Liver (tissue), 9 donors: Measurements from ENCODE around the gene EFCAB11. TPM values are rescaled to one million over a fixed set of nuclear protein-coding genes. Genes with fewer than 3 reads are reported as not detected.

Source experiments
- DNase-seq: peaks from one replicate; pipeline ENCODE4 v3.0.0-alpha.2; 2017; ENCODE audit warnings: low spot score
- H3K27ac ChIP-seq, 2 donors: one replicate each; pipeline ENCODE4 v1.7.0; 2013; ENCODE audit warnings: inconsistent platforms in 2 of 2, low read length in 2 of 2, control low read depth in 1 of 2, low read depth in 1 of 2, mild to moderate bottlenecking in 1 of 2
- H3K27me3 ChIP-seq, 4 donors: one replicate each; pipeline versions ENCODE4 v1.6.1 to v1.7.0; 2013; ENCODE audit warnings: low read length in 3 of 4, inconsistent platforms in 1 of 4, mild to moderate bottlenecking in 1 of 4, moderate library complexity in 1 of 4; ENCODE audit not compliant: control insufficient read depth in 4 of 4, insufficient read depth in 4 of 4
- H3K36me3 ChIP-seq, 4 donors: one replicate each; pipeline versions ENCODE4 v1.6.1 to v1.7.0; 2013; ENCODE audit warnings: low read length in 3 of 4, mild to moderate bottlenecking in 3 of 4, low read depth in 1 of 4, moderate library complexity in 1 of 4; ENCODE audit not compliant: control insufficient read depth in 4 of 4, insufficient read depth in 3 of 4
- H3K4me1 ChIP-seq, 4 donors: one replicate each; pipeline versions ENCODE4 v1.6.1 to v1.7.0; 2013; ENCODE audit warnings: low read length in 3 of 4, mild to moderate bottlenecking in 3 of 4, moderate library complexity in 1 of 4; ENCODE audit not compliant: control insufficient read depth in 4 of 4, insufficient read depth in 4 of 4
- H3K4me3 ChIP-seq, 3 donors: one replicate each; pipeline versions ENCODE4 v1.6.1 to v1.7.0; 2013; ENCODE audit warnings: low read length in 3 of 3, control low read depth in 1 of 3, low read depth in 1 of 3, mild to moderate bottlenecking in 1 of 3
- H3K9ac ChIP-seq, 2 donors: one replicate each; pipeline ENCODE4 v1.7.0; 2013; ENCODE audit warnings: low read length in 2 of 2, mild to moderate bottlenecking in 2 of 2, moderate library complexity in 2 of 2, control low read depth in 1 of 2, low read depth in 1 of 2
- H3K9me3 ChIP-seq, 4 donors: one replicate each; pipeline versions ENCODE4 v1.6.1 to v1.7.0; 2013; ENCODE audit warnings: low read length in 3 of 4; ENCODE audit not compliant: control insufficient read depth in 4 of 4
- CTCF ChIP-seq: fragments of 150-350 bp; IDR thresholded peaks from 2 replicates; pipeline ENCODE4 v1.5.1; 2017; ENCODE audit warnings: improper control_type of control experiment, low read depth, low read length; ENCODE audit not compliant: missing input control
- EGR1 ChIP-seq, 2 donors: IDR thresholded peaks; 2 replicates each; pipeline ENCODE4 v1.6.1; 2016 to 2018; ENCODE audit warnings: antibody characterized with exemption in 2 of 2, low read depth in 2 of 2
- FOXA1 ChIP-seq: IDR thresholded peaks from 2 replicates; pipeline ENCODE4 v1.6.1; 2016; ENCODE audit warnings: antibody characterized with exemption
- FOXA2 ChIP-seq: IDR thresholded peaks from 2 replicates; pipeline ENCODE4 v1.6.1; 2016; ENCODE audit warnings: antibody characterized with exemption
- GABPA ChIP-seq, 2 donors: IDR thresholded peaks in 1 of 2; conservative IDR thresholded peaks in 1 of 2; 2 replicates each; pipeline ENCODE4 v1.6.1; 2016; ENCODE audit warnings: antibody characterized with exemption in 2 of 2, mild to moderate bottlenecking in 1 of 2, moderate library complexity in 1 of 2
- HNF4A ChIP-seq, 2 donors: conservative IDR thresholded peaks; 2 replicates each; pipeline ENCODE4 v1.6.1; 2016; ENCODE audit warnings: antibody characterized with exemption in 2 of 2, mild to moderate bottlenecking in 2 of 2
- HNF4G ChIP-seq: IDR thresholded peaks from 2 replicates; pipeline ENCODE4 v1.6.1; 2016; ENCODE audit warnings: antibody characterized with exemption
- JUND ChIP-seq, 2 donors: IDR thresholded peaks; 2 replicates each; pipeline ENCODE4 v1.6.1; 2016; ENCODE audit warnings: antibody characterized with exemption in 2 of 2
- NR2F2 ChIP-seq: IDR thresholded peaks from 2 replicates; pipeline ENCODE4 v1.6.1; 2016; ENCODE audit warnings: antibody characterized with exemption
- RAD21 ChIP-seq, 2 donors: IDR thresholded peaks; 2 replicates each; pipeline ENCODE4 v1.6.1; 2016; ENCODE audit warnings: antibody characterized with exemption in 2 of 2, mild to moderate bottlenecking in 2 of 2
- RXRA ChIP-seq, 2 donors: IDR thresholded peaks; 2 replicates each; pipeline ENCODE4 v1.6.1; 2017 to 2018; ENCODE audit warnings: antibody characterized with exemption in 2 of 2, mild to moderate bottlenecking in 1 of 2
- SP1 ChIP-seq: IDR thresholded peaks from 2 replicates; pipeline ENCODE4 v1.6.1; 2018; ENCODE audit warnings: antibody characterized with exemption, mild to moderate bottlenecking
- TAF1 ChIP-seq: conservative IDR thresholded peaks from 2 replicates; pipeline ENCODE4 v1.6.1; 2016; ENCODE audit warnings: antibody characterized with exemption, mild to moderate bottlenecking
- YY1 ChIP-seq: IDR thresholded peaks from 2 replicates; pipeline ENCODE4 v1.6.1; 2016; ENCODE audit warnings: antibody characterized with exemption, mild to moderate bottlenecking
- WGBS: extraction: QIAGEN DNeasy Blood & Tissue Kit; methylation state at CpG from one replicate; pipeline ENCODE4 v1.1.7; 2013; 5-methylcytosine and 5-hydroxymethylcytosine counted together
- polyA plus RNA-seq, 2 donors: library from polyadenylated mRNA; stranded (reverse) in 1 of 2; unstranded in 1 of 2; fragments of 200-250 nt in 1 of 2; fragments of >200 nt in 1 of 2; fragmentation: Nextera tagmentation in 1 of 2; extraction: Ambion mirVana in 1 of 2; gene quantifications; one replicate each; pipeline versions ENCODE4 v1.2.1 to v1.2.3, GENCODE V29; 2013 to 2015
- total RNA-seq, 2 donors: library from RNA; depleted of rRNA; stranded (reverse); fragments of >200 nt; gene quantifications; one replicate each; pipeline ENCODE4 v1.2.3, GENCODE V29; 2014
- TF ChIP-seq, protein P1 (sequence below): IDR thresholded peaks from 2 replicates; pipeline ENCODE4 v1.6.1; 2016; ENCODE audit warnings: antibody characterized with exemption
- TF ChIP-seq, protein P2 (sequence below): IDR thresholded peaks from 2 replicates; pipeline ENCODE4 v1.6.1; 2016; ENCODE audit warnings: antibody characterized with exemption
- TF ChIP-seq, protein P3 (sequence below): IDR thresholded peaks from 2 replicates; pipeline ENCODE4 v1.6.1; 2016; ENCODE audit warnings: antibody characterized with exemption
- TF ChIP-seq, protein P4 (sequence below): IDR thresholded peaks from 2 replicates; pipeline ENCODE4 v1.6.1; 2016; ENCODE audit warnings: antibody characterized with exemption, mild to moderate bottlenecking
- donor health status: healthy.
- donor health status: healthy.
- donor health status: healthy.
- donor health status: healthy.
- donor health status: healthy.

The EFCAB11 gene
- total and polyA plus RNA-seq, 4 donors = 2.1 to 4.7 (median 3.4) TPM

GRCh38 chr14:89779707-89780106 is 174.8 kb downstream of the EFCAB11 start:
- no peak for DNase-seq
- Histone ChIP-seq H3K27ac (no peak overlapping the region), H3K4me3 (no peak overlapping the region), H3K36me3 (no peaks in the 10 kb centered on the region), H3K27me3 (no peaks in the 10 kb centered on the region), H3K9me3 (no peaks in the 10 kb centered on the region), H3K9ac (no peak overlapping the region), H3K4me1 (no peaks in the 10 kb centered on the region)
- TF ChIP-seq RXRA (IDR thresholded peaks at IDR 0.05) = no peak
- no peak for TF ChIP-seq JUND (IDR thresholded peaks at IDR 0.05)
- no peak for TF ChIP-seq HNF4G
- no peak for TF ChIP-seq FOXA2
- TF ChIP-seq, protein P1, sequence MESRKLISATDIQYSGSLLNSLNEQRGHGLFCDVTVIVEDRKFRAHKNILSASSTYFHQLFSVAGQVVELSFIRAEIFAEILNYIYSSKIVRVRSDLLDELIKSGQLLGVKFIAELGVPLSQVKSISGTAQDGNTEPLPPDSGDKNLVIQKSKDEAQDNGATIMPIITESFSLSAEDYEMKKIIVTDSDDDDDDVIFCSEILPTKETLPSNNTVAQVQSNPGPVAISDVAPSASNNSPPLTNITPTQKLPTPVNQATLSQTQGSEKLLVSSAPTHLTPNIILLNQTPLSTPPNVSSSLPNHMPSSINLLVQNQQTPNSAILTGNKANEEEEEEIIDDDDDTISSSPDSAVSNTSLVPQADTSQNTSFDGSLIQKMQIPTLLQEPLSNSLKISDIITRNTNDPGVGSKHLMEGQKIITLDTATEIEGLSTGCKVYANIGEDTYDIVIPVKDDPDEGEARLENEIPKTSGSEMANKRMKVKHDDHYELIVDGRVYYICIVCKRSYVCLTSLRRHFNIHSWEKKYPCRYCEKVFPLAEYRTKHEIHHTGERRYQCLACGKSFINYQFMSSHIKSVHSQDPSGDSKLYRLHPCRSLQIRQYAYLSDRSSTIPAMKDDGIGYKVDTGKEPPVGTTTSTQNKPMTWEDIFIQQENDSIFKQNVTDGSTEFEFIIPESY = no peak
- no peak for TF ChIP-seq TAF1
- TF ChIP-seq EGR1 (IDR thresholded peaks at IDR 0.05; ENCODE audit: low read depth in 2 of 2) = no peak
- no peak for TF ChIP-seq RAD21 (IDR thresholded peaks at IDR 0.05)
- TF ChIP-seq, protein P2, sequence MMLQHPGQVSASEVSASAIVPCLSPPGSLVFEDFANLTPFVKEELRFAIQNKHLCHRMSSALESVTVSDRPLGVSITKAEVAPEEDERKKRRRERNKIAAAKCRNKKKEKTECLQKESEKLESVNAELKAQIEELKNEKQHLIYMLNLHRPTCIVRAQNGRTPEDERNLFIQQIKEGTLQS = no peak
- no peak for TF ChIP-seq YY1
- TF ChIP-seq HNF4A (conservative IDR thresholded peaks at IDR 0.05) = no peak
- TF ChIP-seq, protein P3, sequence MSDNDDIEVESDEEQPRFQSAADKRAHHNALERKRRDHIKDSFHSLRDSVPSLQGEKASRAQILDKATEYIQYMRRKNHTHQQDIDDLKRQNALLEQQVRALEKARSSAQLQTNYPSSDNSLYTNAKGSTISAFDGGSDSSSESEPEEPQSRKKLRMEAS = no peak
- no peak for TF ChIP-seq GABPA (IDR thresholded peaks at IDR 0.05 in 1 of 2, conservative IDR thresholded peaks at IDR 0.05 in 1 of 2)
- TF ChIP-seq SP1 = no peak
- no peak for TF ChIP-seq NR2F2
- no peak for TF ChIP-seq CTCF
- TF ChIP-seq FOXA1 = no peak
- 90% methylated on average over 8 of the region's 8 CpGs for WGBS

GRCh38 chr14:89775946-89776345 is 178.6 kb downstream of the EFCAB11 start:
- Histone ChIP-seq H3K36me3 (no peaks in the 10 kb centered on the region), H3K4me1 (no peaks in the 10 kb centered on the region), H3K9me3 (no peaks in the 10 kb centered on the region), H3K9ac (no peak overlapping the region), H3K4me3 (no peak overlapping the region), H3K27ac (no peak overlapping the region), H3K27me3 (no peaks in the 10 kb centered on the region)
- WGBS = 89% methylated on average over 3 of the region's 3 CpGs
- TF ChIP-seq HNF4A (conservative IDR thresholded peaks at IDR 0.05) (no peak), FOXA2 (no peak), NR2F2 (no peak), RAD21 (IDR thresholded peaks at IDR 0.05) (no peak), RXRA (IDR thresholded peaks at IDR 0.05) (no peak), YY1 (no peak), CTCF (no peak), FOXA1 (no peak), JUND (IDR thresholded peaks at IDR 0.05) (no peak), GABPA (IDR thresholded peaks at IDR 0.05 in 1 of 2, conservative IDR thresholded peaks at IDR 0.05 in 1 of 2) (no peak), TAF1 (no peak), EGR1 (IDR thresholded peaks at IDR 0.05; ENCODE audit: low read depth in 2 of 2) (no peak)
- TF ChIP-seq, protein P4, sequence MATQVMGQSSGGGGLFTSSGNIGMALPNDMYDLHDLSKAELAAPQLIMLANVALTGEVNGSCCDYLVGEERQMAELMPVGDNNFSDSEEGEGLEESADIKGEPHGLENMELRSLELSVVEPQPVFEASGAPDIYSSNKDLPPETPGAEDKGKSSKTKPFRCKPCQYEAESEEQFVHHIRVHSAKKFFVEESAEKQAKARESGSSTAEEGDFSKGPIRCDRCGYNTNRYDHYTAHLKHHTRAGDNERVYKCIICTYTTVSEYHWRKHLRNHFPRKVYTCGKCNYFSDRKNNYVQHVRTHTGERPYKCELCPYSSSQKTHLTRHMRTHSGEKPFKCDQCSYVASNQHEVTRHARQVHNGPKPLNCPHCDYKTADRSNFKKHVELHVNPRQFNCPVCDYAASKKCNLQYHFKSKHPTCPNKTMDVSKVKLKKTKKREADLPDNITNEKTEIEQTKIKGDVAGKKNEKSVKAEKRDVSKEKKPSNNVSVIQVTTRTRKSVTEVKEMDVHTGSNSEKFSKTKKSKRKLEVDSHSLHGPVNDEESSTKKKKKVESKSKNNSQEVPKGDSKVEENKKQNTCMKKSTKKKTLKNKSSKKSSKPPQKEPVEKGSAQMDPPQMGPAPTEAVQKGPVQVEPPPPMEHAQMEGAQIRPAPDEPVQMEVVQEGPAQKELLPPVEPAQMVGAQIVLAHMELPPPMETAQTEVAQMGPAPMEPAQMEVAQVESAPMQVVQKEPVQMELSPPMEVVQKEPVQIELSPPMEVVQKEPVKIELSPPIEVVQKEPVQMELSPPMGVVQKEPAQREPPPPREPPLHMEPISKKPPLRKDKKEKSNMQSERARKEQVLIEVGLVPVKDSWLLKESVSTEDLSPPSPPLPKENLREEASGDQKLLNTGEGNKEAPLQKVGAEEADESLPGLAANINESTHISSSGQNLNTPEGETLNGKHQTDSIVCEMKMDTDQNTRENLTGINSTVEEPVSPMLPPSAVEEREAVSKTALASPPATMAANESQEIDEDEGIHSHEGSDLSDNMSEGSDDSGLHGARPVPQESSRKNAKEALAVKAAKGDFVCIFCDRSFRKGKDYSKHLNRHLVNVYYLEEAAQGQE = no peak
- TF ChIP-seq, protein P2 = no peak
- TF ChIP-seq, protein P3 = no peak
- TF ChIP-seq, protein P1 = no peak
- no peak for DNase-seq
